BLaER1 treated with 17β-estradiol and CSF1 and Interleukin-3, amounts not matched to agents 10 nM and 100 nM (cell line): Measurements from ENCODE around the gene SPACA6.

Source experiments
- H3K27ac ChIP-seq, 11 experiments: shearing (Covaris generic); formaldehyde crosslinking; 2 replicates each; pipeline ENCODE4 v1.8.1; 2022
- H3K27me3 ChIP-seq, 11 experiments: shearing (Covaris generic); formaldehyde crosslinking; 2 replicates each; pipeline ENCODE4 v1.8.1; 2022
- H3K36me3 ChIP-seq, 11 experiments: shearing (Covaris generic); formaldehyde crosslinking; 2 replicates each; pipeline ENCODE4 v1.8.1; 2022
- H3K4me1 ChIP-seq, 10 experiments: shearing (Covaris generic); formaldehyde crosslinking; 2 replicates each; pipeline ENCODE4 v1.8.1; 2022
- H3K4me2 ChIP-seq, 11 experiments: shearing (Covaris generic); formaldehyde crosslinking; 2 replicates each; pipeline ENCODE4 v1.8.1; 2022
- H3K4me3 ChIP-seq, 10 experiments: shearing (Covaris generic); formaldehyde crosslinking; 2 replicates each; pipeline ENCODE4 v1.8.1; 2022
- H3K9ac ChIP-seq, 11 experiments: shearing (Covaris generic); formaldehyde crosslinking; 2 replicates each; pipeline ENCODE4 v1.8.1; 2022
- H3K9me3 ChIP-seq, 11 experiments: shearing (Covaris generic); formaldehyde crosslinking; replicated peaks in 1 of 11; 2 replicates each; pipeline ENCODE4 v1.8.1; 2022
- H4K20me1 ChIP-seq, 11 experiments: shearing (Covaris generic); formaldehyde crosslinking; 2 replicates each; pipeline ENCODE4 v1.8.1; 2022
- Cebpa-rat ChIP-seq, 11 experiments: shearing (Covaris generic); IDR thresholded peaks; 2 replicates each; pipeline ENCODE4 v1.8.1; 2022

Gene SPACA6

DNA sequence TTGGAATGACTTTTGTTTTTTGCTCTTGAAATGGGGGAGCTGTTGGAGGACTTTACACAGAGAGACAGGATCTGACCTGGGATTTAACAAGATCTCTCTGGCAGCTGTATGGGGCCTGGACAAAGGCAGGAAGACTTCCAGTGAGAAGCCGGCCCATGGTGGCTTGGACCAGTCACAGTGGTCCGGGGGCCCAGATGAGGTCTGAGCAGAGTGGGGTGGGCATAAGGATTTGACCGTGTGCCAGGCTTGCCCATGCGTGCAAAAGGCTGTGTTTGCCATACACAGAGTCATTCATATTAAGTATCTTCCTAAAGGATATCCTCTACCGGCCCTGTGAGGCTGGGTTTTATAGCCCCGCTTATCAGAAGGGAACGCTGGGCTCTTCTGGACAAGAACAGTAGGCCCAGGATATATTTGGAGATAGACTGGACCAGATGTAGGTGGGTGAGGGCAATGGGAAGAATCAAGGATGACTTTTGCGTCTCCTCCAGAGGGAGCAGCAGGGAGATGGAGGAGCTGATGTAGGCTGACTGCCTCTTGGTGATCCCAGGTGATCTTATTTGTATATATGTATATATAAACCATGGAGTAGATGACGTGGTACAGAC is 4.1 kb downstream of the SPACA6 start:
- Histone ChIP-seq H3K4me1 (peaks cover under 1 to 48% (median 16%) of the 10 kb centered on the region in 10 experiments; a peak in 18 of 20 replicates), H3K4me2 (no peak overlapping the region), H3K36me3 (peaks cover 78 to 100% (median 99%) of the 10 kb centered on the region in 11 experiments), H4K20me1 (peaks cover 12 to 100% (median 74%) of the 10 kb centered on the region in 11 experiments; a peak in 20 of 22 replicates), H3K9me3 (no peaks in the 10 kb centered on the region), H3K27me3 (peaks cover 0 to 8% (median 0%) of the 10 kb centered on the region in 11 experiments; a peak in 6 of 22 replicates), H3K9ac (no peak overlapping the region), H3K27ac (no peak overlapping the region), H3K4me3 (no peak overlapping the region)
- TF ChIP-seq Cebpa-rat (IDR thresholded peaks at IDR 0.05): no peak

DNA sequence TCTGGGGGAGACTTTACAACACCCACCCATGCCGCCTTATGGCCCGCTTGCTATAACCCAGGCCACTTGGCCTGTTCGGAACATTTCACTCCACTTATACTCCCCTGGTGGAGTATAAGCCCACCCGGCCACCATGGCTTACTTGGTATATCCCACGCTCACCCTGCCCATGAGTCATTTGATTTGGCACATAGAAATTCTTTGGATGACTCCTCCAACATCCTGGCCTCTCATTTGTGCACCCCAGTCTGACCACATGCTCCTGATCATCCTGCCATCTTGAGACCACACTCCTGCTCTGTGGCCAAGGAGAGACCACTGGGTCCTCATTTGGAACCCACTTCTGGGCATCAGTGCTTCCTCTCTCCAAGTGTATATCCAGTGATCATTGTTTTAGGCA is 5.2 kb downstream of the SPACA6 start:
- Histone ChIP-seq H3K36me3 (peaks cover 75 to 90% (median 89%) of the 10 kb centered on the region in 11 experiments), H3K27ac (no peak overlapping the region), H4K20me1 (peaks cover 8 to 99% (median 73%) of the 10 kb centered on the region in 11 experiments; a peak in 19 of 22 replicates), H3K9ac (no peak overlapping the region), H3K4me2 (no peak overlapping the region), H3K4me3 (no peak overlapping the region), H3K4me1 (peaks cover 9 to 48% (median 18%) of the 10 kb centered on the region in 10 experiments; a peak in 19 of 20 replicates), H3K27me3 (peaks cover 0 to 18% (median 10%) of the 10 kb centered on the region in 11 experiments; a peak in 16 of 22 replicates), H3K9me3 (no peaks in the 10 kb centered on the region)
- TF ChIP-seq Cebpa-rat (IDR thresholded peaks at IDR 0.05): no peak

DNA sequence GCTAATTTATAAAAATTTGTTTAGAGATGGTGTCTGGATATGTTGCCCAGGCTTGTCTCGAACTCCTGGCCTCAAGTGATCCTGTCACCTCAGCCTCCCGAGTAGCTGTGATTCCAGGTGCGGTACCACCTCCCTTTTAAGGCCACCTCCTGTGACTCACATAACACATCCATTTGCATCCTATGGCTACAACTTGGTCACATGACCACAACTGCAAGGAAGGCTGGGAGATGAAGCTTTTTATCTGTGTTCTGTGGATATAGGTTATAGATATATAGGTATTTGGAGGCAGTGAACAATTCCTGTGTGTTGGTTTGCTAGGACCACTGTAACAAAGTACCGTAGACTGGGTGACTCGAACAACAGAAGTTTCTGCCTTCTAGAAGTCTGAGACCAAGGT is 6.0 kb downstream of the SPACA6 start:
- peaks cover 7 to 93% (median 64%) of the 10 kb centered on the region in 11 experiments; a peak in 19 of 22 replicates for H4K20me1 ChIP-seq

DNA sequence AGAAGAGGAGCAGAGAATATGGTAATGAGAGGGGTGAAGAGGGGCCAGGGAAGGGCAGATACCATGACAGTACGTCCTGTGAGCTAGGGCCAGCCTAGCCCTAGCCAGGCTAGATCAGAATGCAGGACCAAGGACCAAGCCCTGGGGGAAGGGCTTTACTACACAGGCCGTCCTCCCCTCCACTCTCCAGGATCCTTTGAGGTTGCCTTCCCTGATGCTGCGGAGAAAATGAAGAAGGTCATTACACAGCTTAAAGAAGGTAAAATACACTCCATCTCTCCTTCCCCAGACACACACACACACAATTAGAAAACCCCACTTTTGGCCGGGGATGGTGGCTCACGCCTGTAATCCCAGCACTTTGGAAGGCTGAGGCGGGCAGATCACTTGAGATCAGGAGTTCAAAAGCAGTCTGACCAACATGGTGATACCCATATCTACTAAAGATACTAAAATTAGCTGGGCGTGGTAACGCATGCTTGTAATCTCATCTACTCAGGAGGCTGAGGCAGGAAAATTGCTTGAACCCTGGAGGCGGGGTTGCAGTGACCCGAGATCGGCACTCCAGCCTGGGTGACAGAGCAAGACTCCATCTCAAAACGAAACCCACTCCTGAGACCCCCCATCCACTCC is 8.5 kb downstream of the SPACA6 start:
- H3K36me3 ChIP-seq: peaks cover 54 to 74% (median 73%) of the 10 kb centered on the region in 11 experiments
- no peak for TF ChIP-seq Cebpa-rat (IDR thresholded peaks at IDR 0.05)

More for the DNA sequence above, 6.0 kb downstream of the SPACA6 start:
- H3K4me1 ChIP-seq: peaks cover 13 to 43% (median 21%) of the 10 kb centered on the region in 10 experiments; a peak in 19 of 20 replicates
- no peak for TF ChIP-seq Cebpa-rat (IDR thresholded peaks at IDR 0.05)
- H3K9me3 ChIP-seq: no peaks in the 10 kb centered on the region
- no peak overlapping the region for H3K4me3 ChIP-seq
- H3K4me2 ChIP-seq: no peak overlapping the region
- peaks cover 0 to 21% (median 13%) of the 10 kb centered on the region in 11 experiments; a peak in 16 of 22 replicates for H3K27me3 ChIP-seq
- H3K36me3 ChIP-seq: peaks cover 68 to 81% (median 80%) of the 10 kb centered on the region in 11 experiments
- no peak overlapping the region for H3K9ac ChIP-seq
- no peak overlapping the region for H3K27ac ChIP-seq

DNA sequence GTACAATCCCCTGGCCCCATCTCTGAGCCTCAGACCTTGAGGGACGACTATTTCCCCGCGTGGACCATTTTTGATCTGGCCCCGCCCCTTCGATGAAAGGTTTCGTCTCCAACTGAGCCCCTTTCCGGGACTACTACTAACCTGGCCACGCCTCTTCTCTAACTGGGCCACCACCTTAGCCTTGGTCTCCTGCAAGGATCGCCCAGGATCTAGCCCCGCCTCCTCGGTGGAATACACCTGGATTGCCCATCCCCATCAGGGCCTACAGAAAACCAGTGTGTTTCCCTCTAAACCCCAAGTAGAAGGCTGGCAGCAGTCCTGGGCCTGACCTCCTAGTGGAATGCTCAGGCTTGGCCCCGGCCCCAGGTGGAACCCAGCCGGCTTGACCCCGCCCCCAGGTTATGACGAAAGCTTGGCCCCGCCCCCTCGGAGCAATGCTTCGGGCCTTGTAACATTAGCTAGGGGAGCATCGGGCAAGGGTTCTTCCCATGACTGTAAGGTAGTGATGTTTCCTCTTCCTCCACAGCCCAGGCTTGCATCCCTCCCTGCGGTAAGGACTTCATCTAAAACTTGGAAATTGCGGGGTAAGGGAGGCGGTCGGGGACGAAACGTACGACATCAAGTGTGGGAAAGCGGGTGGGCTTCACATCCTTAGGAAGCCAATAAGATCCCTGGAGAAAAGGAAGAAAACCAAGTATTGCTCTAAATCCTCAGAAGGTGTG is 9.1 kb downstream of the SPACA6 start:
- TF ChIP-seq Cebpa-rat (IDR thresholded peaks at IDR 0.05): no peak
- H3K9ac ChIP-seq: no peak overlapping the region
- peaks cover 0 to 21% (median 13%) of the 10 kb centered on the region in 11 experiments; a peak in 16 of 22 replicates for H3K27me3 ChIP-seq
- no peak overlapping the region for H3K4me3 ChIP-seq
- H4K20me1 ChIP-seq: peaks cover 7 to 62% (median 33%) of the 10 kb centered on the region in 11 experiments; a peak in 17 of 22 replicates
- peaks cover 22 to 56% (median 38%) of the 10 kb centered on the region in 10 experiments for H3K4me1 ChIP-seq
- H3K27ac ChIP-seq: no peak overlapping the region
- peak overlapping the region; percentile 84 to 96 (median 92); a peak in 21 of 22 replicates for H3K4me2 ChIP-seq
- peaks cover 54 to 74% (median 73%) of the 10 kb centered on the region in 11 experiments for H3K36me3 ChIP-seq
- H3K9me3 ChIP-seq: no peaks in the 10 kb centered on the region

More for the DNA sequence above, 8.5 kb downstream of the SPACA6 start:
- Histone ChIP-seq H3K9ac (no peak overlapping the region), H3K9me3 (no peaks in the 10 kb centered on the region), H3K27me3 (peaks cover 0 to 21% (median 13%) of the 10 kb centered on the region in 11 experiments; a peak in 16 of 22 replicates), H3K4me3 (no peak overlapping the region), H3K4me2 (peak overlapping the region in 8 of 11 experiments; percentile 84 to 96 (median 89); a peak in 4 of 22 replicates), H3K4me1 (peaks cover 22 to 49% (median 37%) of the 10 kb centered on the region in 10 experiments), H3K27ac (no peak overlapping the region), H4K20me1 (peaks cover 7 to 69% (median 40%) of the 10 kb centered on the region in 11 experiments; a peak in 17 of 22 replicates)

DNA sequence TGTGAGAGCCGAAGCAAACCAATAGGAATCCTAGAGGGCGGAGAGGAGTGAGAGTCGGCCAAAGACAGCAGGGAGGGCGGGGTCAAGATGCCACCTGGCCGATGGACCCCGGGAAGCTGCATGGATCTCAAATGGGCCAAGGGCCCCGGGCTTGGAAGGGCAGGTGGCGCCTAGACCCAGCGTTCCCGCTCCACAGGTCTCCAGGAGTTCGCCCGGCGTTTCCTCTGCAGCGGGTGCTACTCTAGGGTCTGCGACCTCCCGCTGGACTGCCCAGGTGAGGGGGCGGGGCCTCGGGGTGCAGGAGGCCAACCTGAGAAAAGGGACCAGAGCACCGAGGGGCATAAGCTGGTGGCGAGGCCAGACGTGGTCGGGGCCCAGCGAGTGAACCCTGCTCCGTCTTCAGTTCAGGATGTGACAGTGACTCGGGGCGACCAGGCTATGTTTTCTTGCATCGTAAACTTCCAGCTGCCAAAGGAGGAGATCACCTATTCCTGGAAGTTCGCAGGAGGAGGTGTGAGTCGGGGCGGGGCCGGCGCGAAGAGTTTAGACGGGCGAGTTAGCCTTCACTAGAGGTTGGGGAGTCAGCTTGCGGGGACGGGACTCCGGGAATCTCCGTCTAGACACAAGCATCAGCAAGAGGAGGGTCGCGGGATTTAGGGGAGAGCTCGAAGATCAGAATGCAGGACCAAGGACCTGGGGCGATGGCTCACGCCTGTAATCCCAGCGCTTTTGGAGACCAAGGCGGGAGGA is 9.9 kb downstream of the SPACA6 start:
- H3K4me1 ChIP-seq: peaks cover 22 to 63% (median 38%) of the 10 kb centered on the region in 10 experiments
- H3K4me3 ChIP-seq: peak overlapping the region; percentile 63 to 89 (median 80); a peak in 12 of 20 replicates
- peaks cover 7 to 55% (median 26%) of the 10 kb centered on the region in 11 experiments; a peak in 15 of 22 replicates for H4K20me1 ChIP-seq
- H3K36me3 ChIP-seq: peaks cover 52 to 74% (median 72%) of the 10 kb centered on the region in 11 experiments
- H3K9ac ChIP-seq: peak overlapping the region in 9 of 11 experiments; percentile 89 to 99 (median 94); a peak in 14 of 22 replicates
- TF ChIP-seq Cebpa-rat (IDR thresholded peaks at IDR 0.05): no peak
- H3K27ac ChIP-seq: peak overlapping the region in 2 of 11 experiments; percentile 93 to 94; a peak in 3 of 22 replicates
- H3K4me2 ChIP-seq: peak overlapping the region; percentile 84 to 96 (median 92)
- H3K27me3 ChIP-seq: peaks cover 0 to 21% (median 13%) of the 10 kb centered on the region in 11 experiments; a peak in 16 of 22 replicates
- H3K9me3 ChIP-seq: no peaks in the 10 kb centered on the region

DNA sequence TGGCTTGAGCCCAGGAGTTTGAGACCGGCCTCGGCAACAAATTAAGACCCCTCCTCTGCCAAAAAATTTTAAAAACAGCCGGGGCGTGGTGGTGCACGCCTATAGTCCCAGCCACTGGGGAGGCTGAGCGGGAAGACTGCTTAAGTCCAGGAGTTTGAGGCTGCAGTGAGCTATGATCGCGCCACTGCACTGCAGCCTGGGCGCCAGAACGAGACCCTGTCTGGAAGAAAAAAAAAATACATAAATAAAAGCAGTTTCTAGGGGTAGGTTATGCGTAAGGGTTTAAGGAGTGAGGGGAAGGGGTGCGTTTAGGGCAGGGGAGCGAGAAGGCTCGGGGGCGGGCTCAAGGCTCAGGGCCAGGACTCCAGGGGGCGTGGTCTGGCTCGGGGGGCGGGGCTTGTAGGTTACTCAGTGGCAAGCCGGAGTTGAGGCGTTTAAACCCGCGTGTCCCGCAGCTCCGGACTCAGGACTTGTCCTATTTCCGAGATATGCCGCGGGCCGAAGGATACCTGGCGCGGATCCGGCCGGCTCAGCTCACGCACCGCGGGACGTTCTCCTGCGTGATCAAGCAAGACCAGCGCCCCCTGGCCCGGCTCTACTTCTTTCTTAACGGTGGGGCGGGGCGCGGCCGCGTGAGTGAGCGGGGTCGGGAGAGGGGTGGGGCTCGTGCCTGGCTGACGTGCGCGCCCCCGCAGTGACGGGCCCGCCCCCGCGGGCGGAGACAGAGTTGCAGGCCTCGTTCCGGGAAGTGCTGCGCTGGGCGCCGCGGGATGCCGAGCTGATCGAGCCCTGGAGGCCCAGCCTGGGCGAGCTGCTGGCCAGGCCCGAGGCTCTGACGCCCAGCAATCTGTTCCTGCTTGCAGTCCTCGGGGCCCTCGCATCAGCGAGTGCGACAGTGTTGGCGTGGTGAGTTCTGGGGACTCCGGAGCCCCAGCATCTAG is 10.7 kb downstream of the SPACA6 start:
- TF ChIP-seq Cebpa-rat (IDR thresholded peaks at IDR 0.05): no peak
- peaks cover 0 to 21% (median 13%) of the 10 kb centered on the region in 11 experiments; a peak in 16 of 22 replicates for H3K27me3 ChIP-seq
- peak overlapping the region; percentile 89 to 99 (median 94) for H3K9ac ChIP-seq
- H3K27ac ChIP-seq: peak overlapping the region; percentile 91 to 96 (median 94)
- H3K4me3 ChIP-seq: peak overlapping the region; percentile 63 to 89 (median 80)
- H3K9me3 ChIP-seq: no peaks in the 10 kb centered on the region
- peaks cover 43 to 70% (median 67%) of the 10 kb centered on the region in 11 experiments for H3K36me3 ChIP-seq
- H3K4me1 ChIP-seq: peaks cover 22 to 67% (median 40%) of the 10 kb centered on the region in 10 experiments
- peaks cover 7 to 46% (median 20%) of the 10 kb centered on the region in 11 experiments; a peak in 15 of 22 replicates for H4K20me1 ChIP-seq
- H3K4me2 ChIP-seq: peak overlapping the region; percentile 84 to 96 (median 92)
